GOT3 (cell line): ENCODE measurements around the gene CDC42SE2.
"Not testable (repeated sequence)": the region's sequence is repeated elsewhere in the genome, so short reads cannot be mapped to it uniquely, and the experiment has no call there.

Source experiments
- DNase-seq: peaks from one replicate; lab custom pipeline; 2025; ENCODE audit warnings: mixed read lengths; lab: John Stamatoyannopoulos, UW

The CDC42SE2 gene

DNA sequence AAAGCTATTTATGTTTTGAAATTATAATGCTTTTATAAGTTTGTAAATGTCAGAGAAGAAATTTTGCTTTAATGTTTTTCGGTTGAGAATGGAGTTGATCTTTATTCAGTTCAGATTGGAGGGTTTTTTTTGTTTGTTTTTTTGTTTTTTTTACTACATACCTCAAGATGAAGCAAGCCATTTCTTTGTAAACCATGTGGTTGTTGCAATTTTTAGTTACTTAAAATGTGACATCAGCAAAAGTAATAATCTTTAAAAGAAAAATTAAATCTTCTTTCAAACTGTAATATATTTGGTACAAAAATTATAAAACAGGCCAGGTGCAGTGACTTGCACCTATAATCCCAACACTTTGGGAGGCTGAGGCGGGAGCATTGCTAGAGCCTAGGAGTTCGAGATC lies 102.6 kb downstream of the CDC42SE2 start:
- no peak for DNase-seq

DNA sequence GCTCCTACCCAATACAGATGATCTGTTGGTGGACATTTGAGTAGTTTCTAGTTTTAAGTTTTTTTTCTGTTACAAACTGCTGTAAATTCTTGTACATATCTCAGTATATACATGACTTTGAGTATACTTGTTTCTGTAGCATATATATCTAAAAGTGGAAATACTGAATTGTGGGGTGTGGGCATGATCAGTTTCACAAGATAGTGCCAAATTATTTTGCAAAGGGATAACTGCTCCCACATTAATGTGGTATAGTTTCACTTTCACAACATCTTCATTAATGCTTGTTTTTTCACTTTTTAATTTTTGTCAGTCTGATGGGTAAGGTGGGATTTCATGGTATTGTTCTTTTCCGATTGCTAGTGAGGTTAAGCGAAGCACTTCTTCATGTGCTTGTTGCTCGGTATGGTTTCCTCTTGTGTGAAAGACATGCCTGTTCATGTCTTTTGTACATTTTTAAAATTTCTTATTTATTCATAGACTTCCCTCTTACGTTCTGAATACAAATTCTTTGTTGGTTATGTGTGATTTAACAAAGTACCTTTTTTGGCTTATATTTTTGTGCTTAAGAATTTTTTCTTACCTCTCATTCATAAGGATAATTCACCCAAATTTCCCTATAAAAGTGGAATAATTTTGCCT lies 103.5 kb downstream of the CDC42SE2 start:
- no peak for DNase-seq

DNA sequence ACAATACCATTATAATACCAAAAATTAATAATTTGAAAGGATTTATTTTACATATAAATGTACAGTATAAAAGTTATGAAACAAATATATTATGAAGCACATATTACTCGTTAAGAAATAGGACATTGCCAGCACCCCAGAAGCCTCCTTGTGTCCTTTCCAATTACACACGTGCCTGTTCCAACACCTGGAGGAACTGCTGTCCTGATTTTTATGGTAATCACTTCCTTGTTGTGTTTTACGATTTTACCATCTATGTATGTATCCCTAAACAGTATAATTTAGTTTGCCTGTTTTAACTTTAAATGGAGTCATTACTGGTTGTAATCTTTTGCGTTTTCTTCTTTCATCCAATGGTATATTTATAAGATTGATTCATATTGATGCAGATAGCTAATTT lies 105.0 kb downstream of the CDC42SE2 start:
- DNase-seq, result no peak

DNA sequence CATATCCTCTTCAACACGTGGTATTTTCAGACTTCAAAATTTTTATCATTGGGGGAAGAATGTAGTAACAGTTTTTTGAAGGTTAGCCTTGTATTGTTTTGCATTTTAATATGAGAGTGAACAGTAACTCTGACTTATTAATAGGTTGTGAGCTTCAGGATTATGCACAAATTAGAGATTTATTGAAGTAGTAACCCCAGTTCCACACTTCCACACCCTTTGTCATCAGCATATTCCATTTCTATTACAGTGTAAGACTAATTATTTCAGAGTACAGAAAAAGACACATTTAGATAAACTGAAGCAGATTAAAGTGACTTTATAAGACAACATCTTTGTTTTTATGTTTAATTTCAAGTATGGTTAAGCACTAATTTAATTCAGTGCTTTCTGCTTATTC lies 105.7 kb downstream of the CDC42SE2 start:
- no peak for DNase-seq

DNA sequence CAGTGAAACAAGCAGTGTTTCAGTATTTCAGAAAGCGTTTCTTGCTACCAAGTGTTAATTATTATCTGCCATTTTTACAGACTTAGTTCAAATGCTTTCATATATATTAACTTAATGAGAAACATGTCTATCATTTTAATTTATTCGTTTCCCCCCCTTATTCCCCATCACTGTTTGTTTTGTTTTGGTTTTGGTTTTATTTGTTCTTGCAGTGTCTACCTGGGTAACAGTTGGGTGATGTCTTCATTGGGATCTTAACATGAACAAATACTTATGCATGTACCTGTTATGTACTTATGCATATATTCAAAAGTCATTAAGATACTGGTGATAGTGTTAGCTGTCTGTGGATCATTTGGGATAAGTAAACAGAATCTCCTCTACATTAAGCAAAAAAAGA lies 108.0 kb downstream of the CDC42SE2 start:
- DNase-seq, result no peak

DNA sequence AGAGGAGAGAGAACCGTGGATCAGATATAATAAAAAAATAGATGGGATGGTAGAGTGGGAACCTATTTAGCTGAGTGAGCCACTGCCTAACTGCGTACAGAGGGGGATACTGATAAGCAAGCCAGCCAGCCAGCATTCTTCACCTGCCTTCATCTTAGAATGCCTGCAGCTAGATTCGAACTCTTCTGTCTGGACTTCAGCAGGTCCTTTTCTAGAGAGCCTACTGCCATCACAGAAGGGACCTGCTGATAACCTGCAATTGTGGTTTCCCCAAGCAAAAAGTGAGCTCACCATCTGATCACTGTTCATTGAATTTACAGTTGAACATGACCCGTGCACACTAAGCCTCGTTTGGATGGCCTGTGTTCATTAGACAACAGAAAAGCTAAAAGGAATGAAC lies 109.4 kb downstream of the CDC42SE2 start:
- no peak for DNase-seq

DNA sequence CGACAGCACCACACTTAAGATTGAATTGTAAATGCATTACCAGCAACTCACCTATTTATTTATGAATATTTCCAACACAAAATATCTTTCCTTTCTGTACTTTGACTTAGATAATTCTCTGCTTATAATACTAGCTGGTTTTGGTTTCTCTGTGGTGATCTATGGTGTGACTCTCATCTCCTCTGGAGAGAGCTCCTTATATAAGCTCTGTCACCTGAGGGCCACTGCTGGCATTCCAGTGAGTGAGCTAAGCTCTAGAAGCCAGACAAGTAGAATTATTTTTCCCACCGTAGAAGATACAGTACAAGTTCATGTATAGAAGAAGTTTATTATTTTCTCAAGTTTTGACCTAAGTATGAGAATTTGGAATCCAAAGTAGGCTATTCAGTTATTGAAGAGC lies 111.5 kb downstream of the CDC42SE2 start:
- no peak for DNase-seq

DNA sequence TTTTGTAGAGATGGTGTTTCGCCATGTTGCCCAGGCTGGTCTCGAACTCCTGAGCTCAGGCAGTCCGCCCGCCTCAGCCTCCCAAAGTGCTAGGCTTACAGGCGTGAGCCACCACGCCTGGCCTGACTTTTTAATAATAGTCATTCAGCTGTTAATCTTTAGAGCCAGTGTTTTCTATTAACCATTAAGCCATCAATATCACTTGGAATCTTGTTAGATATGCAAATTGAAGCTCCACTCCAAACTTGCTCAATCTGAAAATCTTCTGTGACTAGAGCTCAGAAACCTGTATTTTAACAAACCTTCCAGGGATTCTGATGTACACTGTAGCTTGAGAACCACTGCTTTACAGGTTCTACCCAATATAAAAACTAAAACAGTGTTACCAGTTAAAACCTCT lies 113.5 kb downstream of the CDC42SE2 start:
- DNase-seq, result no peak

DNA sequence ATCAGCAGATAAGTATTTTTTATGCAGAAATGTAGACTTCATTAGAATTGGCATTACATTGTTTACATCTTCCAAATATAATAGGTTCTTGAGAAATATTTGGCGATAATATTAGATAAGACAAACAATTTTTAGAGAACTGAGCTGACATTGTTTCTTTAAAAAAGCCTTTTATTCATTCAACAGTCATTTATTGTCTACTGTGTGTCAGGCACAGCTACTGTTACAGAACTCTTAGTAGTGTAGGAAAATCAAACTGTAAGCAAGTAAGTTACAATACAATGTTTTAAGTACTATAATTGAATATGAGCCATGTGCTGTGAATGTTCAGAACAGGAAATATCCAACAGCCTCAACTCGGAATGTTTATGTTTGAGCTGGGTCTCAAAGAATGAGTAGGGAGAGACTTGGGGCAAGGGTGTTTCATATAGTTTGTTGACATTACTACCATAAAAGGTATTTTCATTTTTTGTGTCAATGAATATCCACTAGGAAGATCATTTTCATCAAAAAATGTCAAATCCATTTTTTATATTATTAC lies 114.0 kb downstream of the CDC42SE2 start:
- DNase-seq, result no peak

DNA sequence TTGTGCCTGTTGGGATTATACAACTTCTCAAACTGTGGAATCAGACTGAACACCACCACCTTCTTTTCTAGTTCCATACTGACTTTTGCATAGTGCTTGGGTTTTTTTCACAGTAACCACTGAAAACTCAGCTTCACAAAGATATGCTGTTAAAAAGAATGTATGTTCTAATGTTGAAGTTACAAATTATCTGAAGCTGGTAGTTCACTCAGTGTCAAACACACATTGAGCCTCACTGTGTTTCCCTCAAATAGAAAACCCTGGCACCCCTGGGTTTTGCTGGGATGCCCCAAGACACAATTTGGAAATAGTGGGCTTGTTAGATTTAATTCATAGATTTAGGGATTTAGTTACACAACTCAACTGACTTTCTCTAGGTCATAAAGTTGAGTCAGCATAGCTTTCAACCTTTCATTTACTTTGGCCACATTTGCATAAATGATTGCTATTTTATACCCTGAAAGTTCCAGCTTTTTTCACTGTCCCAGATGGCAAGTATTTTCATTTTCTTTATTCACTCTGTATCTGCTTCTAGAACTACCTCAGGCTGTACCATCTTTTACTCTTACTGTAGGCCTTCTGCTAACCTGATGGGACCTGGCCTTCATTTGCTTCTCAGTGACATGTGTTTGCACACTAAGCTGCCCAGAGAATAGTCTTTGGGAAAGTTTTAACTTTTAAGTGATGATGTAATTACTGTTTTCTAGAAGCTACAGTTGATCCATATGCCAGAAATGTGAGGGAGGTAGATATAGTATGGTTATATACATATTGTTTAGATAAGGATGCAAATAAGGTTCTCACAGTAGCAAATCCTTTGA lies 115.1 kb downstream of the CDC42SE2 start:
- DNase-seq, result no peak

DNA sequence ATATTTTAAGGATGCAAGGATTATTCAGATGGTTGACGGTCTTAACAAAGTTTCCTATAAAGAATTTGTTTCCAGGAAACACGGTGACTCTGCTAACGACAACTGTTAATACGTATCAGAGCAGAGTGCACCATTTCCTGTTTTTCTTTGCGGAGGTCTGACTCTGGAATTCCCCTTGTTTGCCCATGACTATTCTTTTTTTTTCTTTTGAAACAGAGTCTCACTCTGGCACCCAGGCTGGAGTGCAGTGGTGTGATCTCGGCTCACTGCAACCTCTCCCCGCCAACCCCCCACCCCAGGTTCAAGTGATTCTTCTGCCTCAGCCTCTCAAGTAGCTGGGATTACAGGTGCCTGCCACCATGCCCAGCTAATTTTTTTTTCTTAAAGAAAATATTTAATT lies 115.9 kb downstream of the CDC42SE2 start:
- DNase-seq, result no peak

DNA sequence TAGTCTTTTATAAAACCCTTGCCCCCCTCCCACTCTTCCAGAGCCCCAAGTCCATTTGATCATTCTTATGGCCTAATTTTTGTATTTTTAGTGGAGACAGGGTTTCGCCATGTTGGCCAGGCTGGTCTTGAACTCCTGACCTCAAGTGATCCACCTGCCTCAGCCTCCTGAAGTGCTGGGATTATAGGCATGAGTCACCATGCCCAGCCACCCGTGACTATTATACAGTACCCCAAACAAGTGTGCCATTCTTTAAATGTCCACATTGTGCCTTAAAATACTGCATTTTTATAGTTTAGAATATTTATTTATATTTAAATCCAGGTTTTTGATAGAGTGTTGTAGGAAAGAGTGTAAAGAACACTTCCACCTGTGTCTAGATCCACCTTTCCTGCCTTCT lies 116.4 kb downstream of the CDC42SE2 start:
- not testable (repeated sequence) for DNase-seq

DNA sequence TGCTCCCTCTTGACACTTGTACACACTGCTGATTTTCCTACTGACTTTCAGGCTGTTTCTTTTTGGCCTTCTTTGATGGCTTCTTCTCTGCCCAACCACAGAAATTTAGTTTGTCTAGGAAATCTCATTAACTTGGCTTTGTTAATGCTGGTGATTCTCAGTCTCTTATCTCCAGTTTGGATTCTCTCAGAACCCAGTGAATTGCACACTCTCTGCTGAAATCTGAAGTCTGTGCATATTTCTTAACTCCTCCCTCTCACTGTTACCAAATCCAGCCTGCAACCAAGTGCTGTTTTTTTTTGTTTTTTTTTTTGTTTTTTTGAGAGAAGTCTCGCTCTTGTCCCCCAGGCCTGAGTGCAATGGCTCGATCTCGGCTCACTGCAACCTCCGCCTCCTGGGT lies 117.2 kb downstream of the CDC42SE2 start:
- no peak for DNase-seq

DNA sequence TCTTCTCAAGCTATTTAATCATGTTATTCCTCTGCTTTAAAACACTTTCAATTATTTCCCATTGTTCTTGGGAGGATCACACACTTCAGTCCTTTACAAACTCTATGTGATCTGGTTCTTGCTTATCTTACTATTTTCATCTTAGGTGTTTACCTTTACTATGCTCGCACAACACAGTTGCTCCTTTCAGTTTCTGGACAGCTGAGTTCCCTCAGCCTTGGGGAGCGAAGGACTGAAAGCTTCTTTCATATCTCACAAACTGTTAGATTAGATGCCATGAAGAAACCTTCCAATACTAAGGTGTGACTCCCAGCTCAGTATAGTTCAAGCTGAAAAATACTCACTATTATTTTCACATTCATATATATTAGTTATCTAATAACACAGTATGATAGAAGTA lies 117.9 kb downstream of the CDC42SE2 start:
- DNase-seq, result no peak

DNA sequence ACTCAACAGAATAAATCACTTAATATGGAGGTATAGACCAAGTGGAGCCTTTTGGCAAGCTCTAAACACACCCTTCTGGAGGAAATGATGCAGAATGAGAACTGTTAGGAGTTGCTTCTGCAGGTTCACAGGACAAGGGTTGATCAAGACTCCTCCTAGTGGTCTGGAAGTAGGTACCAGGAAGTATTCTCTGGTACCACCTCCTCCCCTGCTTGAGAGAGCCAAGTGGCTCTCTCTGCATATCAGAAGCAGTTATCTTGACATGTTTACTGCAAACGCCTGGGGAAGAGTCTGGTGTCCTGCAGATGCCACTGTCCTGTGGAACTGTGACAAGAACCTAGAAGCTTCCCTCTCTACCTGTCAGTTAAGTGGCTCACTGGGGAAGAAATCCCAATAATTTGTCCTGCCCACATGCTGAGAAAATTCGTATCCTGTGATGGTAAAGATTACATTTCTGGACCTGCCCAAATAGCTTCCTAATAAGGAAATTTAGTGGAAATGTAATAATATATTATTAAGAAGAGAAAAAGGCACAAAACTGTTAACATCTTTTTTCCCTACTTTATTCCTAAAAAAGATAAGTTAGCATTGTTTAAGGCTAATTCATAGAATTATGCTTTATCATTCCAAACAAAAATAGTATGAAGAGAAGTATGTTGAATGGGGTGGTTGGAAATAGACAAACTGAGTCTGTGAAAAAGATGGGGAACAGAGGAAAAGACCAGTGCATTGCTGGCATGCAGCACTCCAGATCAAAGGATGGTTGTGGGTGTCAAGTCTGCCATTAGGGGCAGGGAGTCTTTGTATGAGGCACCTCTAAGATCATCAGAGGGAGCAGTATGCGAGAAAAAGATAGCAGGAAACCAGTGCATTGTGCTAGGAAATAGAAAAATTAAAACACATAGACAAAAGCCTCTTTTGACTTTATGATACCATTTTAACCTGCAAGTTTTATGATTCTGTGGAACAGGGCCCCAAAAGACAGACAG lies 118.8 kb downstream of the CDC42SE2 start:
- DNase-seq, result no peak

DNA sequence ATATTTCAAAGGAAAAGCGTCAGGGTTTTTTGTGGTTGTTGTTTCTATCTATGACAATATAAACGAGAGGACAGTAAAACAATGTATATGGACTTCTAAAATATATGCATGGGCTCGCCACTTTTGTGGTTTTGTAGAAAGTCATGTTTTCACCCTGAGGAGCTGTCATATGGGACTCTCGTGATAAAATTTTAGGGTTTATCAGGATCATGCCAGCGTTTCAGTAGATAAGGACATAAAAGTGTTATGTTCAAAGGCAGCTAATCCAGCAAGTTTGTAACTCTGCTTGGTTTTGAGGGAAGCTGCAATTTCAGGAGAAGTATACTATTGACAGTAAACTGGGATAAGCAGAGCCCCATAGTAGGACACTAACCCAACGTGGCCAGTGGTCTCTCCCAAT lies 120.3 kb downstream of the CDC42SE2 start:
- DNase-seq, result no peak

DNA sequence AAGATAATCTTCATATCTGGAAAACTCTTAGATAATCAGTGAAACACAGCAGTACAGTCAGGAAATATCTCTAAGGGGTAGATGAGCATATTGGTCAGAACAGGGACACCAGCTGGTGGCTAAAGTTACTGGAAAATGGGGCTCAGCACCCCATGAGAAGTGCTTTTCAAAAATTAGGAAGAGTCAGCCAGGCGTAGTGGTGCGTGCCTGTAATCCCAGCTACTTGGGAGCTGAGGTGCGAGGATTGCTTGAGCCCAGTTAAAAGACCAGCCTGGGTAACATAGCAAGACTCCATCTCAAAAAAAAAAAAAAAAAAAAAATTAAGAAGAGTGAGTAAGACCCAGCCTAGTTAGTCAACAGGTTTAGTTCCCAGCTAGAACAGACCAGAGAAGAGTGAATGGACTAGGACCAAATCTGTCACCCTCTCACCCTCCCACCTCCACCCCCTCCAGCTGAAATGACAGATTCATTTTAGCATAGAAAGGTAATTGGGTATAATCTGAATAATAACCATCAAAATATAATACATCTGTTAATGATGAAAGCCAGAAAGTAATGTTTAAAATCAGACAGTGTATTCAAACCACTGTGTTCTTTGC lies 120.9 kb downstream of the CDC42SE2 start:
- DNase-seq, result no peak

DNA sequence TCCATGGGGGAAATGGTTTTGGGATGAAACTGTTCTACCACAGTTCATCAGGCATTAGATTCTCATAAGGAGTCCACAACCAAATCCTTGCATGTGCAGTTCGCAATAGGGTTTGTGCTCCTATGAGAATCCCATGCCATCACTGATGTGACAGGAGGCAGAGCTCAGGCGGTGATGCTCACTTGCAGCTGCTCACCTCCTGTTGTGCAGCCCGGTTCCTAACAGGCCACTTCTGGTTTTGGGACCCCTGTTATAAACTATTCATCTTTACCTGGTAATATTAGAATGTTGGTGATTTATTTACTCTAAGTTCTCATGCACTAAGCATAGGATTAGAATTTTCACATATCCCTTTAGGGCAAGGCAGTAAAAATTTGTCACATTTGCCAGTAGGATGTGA lies 122.3 kb downstream of the CDC42SE2 start:
- no peak for DNase-seq

DNA sequence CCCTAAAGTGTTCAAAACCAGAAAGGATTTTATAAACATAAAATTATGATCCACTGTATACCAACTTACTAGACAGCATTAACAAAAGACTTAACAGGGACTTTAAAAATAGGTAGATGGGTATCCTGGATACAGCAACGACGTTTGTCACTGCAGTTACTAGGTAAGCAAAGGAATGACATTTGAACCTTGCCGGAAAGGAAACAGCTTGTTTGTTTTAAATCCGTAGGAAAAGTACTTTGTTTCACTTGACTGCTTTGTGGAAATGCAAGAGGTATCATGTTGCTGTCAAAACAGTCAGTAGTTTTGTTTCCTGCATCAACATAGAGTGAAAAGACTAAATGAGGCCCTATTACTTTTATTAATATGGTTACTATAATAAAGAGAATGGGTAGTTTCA lies 122.9 kb downstream of the CDC42SE2 start:
- no peak for DNase-seq

DNA sequence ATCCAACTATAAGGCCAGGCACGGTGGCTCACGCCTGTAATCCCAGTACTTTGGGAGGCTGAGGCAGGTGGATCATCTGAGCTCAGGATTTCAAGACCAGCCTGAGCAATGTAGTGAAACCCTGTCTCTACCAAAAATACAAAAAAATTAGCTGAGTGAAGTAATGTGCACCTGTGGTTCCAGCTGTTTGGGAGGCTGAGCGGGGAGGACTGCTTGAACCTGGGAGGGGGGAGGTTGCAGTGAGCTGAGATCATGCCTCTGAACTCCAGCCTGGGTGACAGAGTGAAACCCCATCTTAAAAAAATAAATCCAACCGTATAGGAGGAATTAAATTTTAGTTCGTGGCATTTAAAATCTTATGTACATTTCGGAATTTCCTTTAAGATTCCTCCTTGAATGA lies 123.4 kb downstream of the CDC42SE2 start:
- no peak for DNase-seq

DNA sequence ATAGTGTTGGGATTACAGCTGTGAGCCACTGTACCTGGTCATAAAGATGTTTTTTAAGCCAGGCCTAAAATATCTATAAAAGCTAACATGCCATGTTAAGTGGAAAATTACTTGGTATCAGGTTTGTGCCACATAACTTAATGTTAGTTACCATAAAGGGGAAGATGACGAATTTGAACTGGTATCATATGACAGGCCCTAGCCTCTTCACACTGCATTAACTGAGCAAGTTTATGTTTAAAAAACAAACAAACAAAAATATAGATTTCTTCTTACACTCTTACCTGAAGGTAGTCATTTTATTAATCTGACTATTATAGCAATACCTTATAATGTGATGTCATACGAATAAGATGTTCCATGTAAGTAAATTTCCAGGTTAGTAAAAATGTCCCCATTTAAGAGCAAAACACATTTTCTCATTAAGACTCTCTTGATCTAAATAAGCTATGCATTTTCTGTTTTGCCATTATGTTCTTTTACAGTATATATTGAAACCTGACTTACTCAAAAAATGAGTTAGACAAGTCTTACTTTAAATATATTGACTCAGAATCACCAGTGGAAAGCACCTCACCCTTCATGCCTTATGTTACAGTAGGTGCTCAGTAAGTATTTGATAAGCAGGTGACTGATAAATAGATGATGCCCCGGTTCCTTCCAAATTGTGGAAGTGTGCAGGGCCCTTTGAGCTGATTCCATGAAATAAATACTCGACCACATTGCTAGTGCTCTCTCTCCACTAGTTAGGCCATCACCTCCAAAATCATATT lies 125.4 kb downstream of the CDC42SE2 start:
- DNase-seq, result no peak
